Activated CD8-positive, alpha-beta memory T cell treated with anti-CD3 and anti-CD28 coated beads for 24 hours (primary cell): Measurements from ENCODE around the gene TRIM63.

Experiments
- DNase-seq: peaks from one replicate; pipeline ENCODE4 v3.0.0-alpha.2; 2020

The TRIM63 gene

DNA sequence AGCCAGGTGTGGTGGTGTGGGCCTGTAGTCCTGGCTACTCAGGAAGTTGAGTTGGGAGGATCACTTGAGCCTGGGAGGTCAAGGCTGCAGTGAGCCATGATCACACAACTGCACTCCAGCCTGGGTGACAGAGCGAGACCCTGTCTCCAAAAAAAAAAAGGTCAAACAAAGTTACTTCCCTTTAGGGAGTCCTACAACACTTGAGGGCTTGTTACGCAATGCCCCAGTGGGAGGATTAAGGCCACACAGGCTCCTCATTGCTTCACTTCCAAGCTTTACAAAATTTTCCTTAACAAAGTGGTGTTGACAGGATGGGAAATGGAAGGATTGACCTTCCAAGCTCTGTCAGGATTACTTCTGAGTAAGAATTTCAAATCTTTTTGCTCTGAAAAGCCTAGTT lies 52.1 kb downstream of the TRIM63 start:
- no peak for DNase-seq

DNA sequence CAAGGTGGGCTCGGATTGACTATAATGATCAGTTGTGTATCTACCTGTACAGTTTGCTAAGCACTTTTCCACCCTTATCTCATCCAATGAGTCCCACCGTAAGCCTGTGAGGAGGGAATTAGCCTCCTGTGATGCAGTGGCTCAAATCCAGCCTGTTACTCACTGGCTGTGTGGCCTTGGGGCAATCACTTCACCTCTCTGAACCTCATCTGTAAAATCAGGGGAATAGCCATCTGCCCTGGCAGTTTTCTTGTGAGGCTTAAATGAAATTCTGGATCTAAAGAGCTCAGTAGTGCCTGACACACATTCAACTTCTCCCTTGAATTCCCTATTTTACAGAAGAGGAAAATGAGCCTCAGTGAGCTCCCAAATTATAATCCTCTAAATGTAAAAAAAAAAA lies 53.3 kb downstream of the TRIM63 start:
- no peak for DNase-seq

DNA sequence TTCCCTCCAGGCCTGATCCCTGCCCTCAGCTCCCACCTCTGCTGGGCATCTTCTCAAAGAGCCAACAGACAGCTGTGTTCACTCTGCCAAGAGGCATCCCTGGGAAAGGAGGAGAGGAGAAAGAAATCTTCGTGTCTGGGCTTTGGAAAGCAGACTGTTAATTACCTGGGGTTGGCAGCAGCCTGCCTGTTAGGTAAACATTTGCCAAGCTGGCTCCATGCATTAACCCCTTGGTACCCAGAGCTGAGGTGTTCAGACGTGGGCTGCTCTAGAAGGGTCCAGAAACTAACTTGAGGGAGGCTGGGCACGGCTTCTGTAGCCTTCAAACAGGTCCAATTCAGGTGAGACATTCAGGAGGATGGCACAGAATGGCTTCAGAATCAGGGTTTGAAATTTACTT lies 54.6 kb downstream of the TRIM63 start:
- DNase-seq: no peak

DNA sequence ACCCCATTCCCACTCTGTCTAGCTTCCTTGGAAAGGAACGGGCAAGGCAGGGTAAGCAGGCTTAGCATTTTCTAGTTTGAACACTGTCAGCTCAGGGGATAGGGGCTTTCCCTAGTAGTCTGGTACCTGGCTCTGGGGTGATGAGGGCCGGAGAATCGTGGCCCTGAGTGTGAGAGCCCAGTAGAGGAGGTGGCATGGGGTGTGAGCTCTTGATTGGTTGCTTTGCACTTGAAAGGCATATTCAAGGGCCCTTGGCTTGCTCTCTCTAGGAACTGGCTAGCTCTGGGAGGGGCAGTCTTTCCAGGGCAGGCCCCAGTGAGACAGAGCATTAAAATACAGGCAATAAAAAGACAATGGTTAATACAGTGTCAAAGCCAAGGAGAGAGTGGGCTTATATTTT lies 56.6 kb downstream of the TRIM63 start:
- DNase-seq: no peak

DNA sequence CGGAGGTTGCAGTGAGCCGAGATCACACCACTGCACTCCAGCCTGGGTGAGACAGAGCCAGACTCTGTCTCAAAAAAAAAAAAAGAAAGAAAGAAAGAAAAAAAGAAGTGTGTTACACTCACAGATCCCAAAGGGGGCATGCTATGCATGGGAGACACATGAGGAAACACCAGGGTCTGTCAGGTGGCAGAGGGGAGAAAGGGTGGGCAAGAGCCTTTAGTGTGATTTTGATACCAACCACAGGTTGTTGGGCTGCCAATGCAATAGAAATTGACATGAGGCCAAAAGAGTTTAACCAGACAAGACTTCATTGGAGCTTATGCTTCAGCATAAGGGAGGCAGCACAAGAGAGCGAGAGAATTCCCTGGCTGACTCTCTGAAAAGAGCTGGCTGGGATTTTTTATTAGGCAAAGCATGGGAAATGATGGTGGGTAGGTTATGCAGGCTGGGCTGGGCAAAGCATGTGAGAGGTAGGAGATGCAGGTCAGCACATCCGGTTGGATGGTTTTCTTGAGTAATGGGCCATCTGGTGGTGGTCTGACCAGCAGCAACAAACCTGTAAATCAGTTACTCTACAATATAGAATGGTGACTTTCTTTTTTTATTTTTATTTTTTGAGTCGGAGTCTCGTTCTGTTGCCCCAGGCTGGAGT lies 57.5 kb downstream of the TRIM63 start:
- DNase-seq: no peak

DNA sequence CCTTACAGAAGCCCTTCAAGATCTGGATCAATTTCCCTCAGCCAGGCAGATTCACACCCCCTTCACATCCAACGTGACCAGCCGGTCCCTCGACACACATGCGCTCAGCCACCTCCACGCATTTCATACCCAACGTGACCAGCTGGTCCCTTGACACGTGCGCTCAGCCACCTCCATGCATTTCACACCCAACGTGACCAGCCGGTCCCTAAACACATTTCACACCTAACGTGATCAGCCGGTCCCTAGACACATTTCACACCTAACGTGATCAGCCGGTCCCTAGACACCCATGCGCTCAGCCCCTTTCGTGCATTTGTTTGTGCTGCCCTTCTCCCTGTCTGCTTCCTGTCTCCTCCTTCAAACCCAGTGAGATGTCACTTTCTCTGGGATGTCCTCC lies 60.7 kb downstream of the TRIM63 start:
- DNase-seq: no peak

DNA sequence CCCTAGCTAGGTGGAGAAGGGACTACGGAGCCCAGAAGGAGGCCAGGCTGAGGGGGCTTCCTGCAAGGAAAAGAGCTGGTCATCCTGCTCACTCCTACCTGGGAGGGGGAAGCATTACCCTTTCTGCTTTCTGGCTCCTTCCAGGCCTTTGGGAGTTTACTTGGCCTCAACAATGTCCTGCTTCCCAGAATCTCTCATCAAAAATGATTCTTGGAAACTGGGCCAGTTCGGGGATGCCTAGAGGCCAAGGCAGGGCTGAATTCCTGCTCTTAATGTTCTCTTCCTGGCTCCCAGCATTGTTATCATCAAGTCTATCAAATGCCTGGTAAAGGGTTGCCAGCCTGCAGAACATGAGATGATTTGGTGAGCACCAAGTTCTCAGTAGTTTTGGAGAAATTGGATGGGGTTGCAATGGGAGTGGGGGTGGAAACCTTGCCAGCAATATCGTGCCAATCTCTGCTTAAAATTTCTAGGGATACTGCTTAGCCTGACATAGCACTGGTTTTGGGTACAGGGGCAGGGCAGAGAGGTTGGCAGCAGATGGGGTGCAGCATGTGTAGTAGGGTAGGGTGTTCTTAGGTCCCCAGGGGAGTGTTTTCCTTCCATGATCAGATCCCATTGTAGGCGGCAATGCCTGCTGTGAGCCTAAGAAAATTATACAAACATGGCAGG lies 61.9 kb downstream of the TRIM63 start:
- no peak for DNase-seq

DNA sequence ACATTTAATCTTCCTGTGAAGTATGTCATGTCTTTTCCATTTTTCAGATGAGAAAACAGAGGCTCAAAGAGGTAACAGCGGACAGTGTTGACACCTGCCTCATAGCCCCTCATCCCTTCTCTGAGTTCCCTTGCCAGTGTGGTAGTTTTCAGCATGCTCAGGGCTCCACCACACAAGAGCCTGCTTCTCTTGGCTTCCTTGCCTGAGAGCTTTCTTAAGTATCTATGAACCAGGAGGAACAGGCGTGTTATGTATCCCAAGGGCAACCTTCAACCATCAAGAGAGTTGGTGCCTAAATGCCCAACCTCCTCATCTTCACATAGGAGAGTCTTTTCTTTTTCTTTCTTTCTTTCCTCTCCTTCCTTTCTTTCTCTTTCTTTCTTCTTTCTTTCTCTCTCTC lies 63.7 kb downstream of the TRIM63 start:
- DNase-seq: no peak

DNA sequence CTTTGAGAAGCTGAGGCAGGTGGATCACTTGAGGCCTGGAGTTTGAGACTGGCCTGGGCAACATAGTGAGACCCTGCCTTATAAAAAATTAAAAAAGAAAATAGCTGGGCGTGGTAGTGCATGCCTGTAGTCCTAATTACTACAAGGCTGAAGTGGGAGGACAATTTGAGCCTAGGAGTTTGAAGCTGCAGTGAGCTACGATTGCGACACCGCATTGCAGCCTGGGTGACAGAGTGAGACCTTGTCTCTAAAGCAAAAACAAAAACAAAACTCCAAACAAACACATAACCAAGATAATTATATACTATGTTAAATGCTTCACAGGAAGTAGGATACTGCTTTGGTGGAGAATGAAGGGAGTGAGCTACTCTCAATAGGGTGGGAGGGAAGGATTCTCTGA lies 64.2 kb downstream of the TRIM63 start:
- no peak for DNase-seq
